Fibroblast of pulmonary artery (primary cell): Measurements from ENCODE around the gene RPS19.

Experiments
- DNase-seq: peaks from one replicate; pipeline ENCODE4 v3.0.0-alpha.2; 2010; ENCODE audit warnings: low read depth
- H3K4me3 ChIP-seq: replicated peaks from 2 replicates; pipeline ENCODE4 v1.5.1; 2011; ENCODE audit warnings: low read depth, mild to moderate bottlenecking, control low read depth, low read length, moderate library complexity
- TF ChIP-seq, protein P1 (sequence below): IDR thresholded peaks from 2 replicates; pipeline ENCODE4 v1.5.1; 2011; ENCODE audit warnings: mild to moderate bottlenecking, control low read depth, low read length, inconsistent platforms; ENCODE audit errors: missing control alignments

Gene RPS19

GRCh38 chr19:41897820-41898219, 37.8 kb downstream of the RPS19 start:
- no peak overlapping the region for H3K4me3 ChIP-seq

GRCh38 chr19:41898235-41898634, 38.2 kb downstream of the RPS19 start:
- TF ChIP-seq, protein P1, sequence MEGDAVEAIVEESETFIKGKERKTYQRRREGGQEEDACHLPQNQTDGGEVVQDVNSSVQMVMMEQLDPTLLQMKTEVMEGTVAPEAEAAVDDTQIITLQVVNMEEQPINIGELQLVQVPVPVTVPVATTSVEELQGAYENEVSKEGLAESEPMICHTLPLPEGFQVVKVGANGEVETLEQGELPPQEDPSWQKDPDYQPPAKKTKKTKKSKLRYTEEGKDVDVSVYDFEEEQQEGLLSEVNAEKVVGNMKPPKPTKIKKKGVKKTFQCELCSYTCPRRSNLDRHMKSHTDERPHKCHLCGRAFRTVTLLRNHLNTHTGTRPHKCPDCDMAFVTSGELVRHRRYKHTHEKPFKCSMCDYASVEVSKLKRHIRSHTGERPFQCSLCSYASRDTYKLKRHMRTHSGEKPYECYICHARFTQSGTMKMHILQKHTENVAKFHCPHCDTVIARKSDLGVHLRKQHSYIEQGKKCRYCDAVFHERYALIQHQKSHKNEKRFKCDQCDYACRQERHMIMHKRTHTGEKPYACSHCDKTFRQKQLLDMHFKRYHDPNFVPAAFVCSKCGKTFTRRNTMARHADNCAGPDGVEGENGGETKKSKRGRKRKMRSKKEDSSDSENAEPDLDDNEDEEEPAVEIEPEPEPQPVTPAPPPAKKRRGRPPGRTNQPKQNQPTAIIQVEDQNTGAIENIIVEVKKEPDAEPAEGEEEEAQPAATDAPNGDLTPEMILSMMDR: no peak
- DNase-seq: no peak
- H3K4me3 ChIP-seq: no peak overlapping the region

More at GRCh38 chr19:41897820-41898219, 37.8 kb downstream of the RPS19 start:
- no peak for DNase-seq
- TF ChIP-seq, protein P1: no peak

GRCh38 chr19:41901707-41902360, 41.8 kb downstream of the RPS19 start:
- no peak for DNase-seq
- no peak overlapping the region for H3K4me3 ChIP-seq
- TF ChIP-seq, protein P1: no peak

DNA sequence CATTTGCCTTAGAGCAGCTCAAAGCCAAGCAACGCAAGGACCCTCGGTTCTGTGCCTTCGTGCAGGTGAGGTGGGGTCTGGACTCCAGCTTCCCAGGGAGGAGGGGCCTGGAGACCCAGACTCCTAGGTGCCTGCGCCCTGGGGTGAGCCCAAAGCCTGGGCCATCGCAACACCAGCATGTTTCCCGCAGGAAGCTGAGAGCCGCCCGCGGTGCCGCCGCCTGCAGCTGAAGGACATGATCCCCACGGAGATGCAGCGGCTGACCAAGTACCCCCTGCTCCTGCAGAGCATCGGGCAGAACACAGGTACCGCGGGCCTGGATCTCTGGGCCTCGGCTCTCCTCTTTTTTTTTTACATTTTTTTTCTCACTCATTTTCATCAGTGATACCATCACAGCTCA, 42.5 kb downstream of the RPS19 start:
- no peak overlapping the region for H3K4me3 ChIP-seq
- no peak for DNase-seq
- TF ChIP-seq, protein P1: no peak

GRCh38 chr19:41903193-41903953, 43.3 kb downstream of the RPS19 start:
- TF ChIP-seq, protein P1: no peak
- no peak overlapping the region for H3K4me3 ChIP-seq
- no peak for DNase-seq

DNA sequence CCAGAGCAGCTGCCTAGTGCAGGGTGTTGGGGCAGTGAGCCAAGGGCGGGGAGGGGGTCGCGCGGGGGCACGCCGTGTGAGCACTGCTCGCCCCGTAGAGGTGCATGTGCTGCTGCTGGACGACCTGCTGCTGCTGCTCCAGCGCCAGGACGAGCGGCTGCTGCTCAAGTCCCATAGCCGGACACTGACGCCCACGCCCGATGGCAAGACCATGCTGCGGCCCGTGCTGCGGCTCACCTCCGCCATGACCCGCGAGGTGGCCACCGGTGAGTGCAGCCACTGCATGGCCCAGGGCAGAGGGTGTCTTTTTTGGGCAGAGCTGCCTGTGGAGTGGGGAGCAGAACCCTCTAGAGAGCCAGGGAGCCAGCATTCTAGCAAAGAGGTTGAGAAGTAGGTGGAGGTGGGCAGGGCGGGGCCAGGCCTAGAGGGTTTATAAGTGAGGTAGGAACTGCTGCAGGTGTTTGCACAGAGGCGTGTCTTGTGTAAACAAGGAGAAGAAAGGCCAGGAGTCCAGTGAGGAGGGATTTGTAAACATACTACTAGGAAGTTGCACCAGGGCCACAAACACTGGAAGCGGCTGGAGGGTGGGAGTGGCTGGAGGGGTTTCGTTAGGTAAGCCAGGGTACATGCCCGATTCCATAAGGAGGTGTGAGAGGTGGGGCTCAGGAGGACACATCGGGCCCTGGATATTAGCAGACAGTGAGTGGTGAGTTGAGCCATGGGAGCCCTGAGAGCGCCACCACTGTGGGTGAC, 44.2 kb downstream of the RPS19 start:
- no peak for DNase-seq
- TF ChIP-seq, protein P1: no peak
- H3K4me3 ChIP-seq: no peak overlapping the region
